Suprapubic skin (tissue), 4 donors: ENCODE data around the gene FITM1. TPM values are rescaled to one million over a fixed set of nuclear protein-coding genes. Genes with fewer than 3 reads are reported as not detected.
A peak's percentile ranks its signal among the peaks of the same experiment; 100 is the strongest.

ENCODE experiments used
- DNase-seq, 2 donors: peaks; one replicate each; pipeline ENCODE4 v3.0.0-alpha.2; 2019; ENCODE audit warnings: low spot score in 2 of 2
- H3K27ac ChIP-seq: fragments of 200-600 bp; sonication (generic); one replicate; pipeline ENCODE4 v1.5.1; 2019
- H3K27me3 ChIP-seq: fragments of 200-600 bp; sonication (generic); one replicate; pipeline ENCODE4 v1.5.1; 2019
- H3K36me3 ChIP-seq: fragments of 200-600 bp; sonication (generic); one replicate; pipeline ENCODE4 v1.5.1; 2019
- H3K4me1 ChIP-seq: fragments of 200-600 bp; sonication (generic); one replicate; pipeline ENCODE4 v1.5.1; 2019
- H3K4me3 ChIP-seq: fragments of 200-600 bp; sonication (generic); one replicate; pipeline ENCODE4 v1.5.1; 2019; ENCODE audit warnings: mild to moderate bottlenecking
- H3K9me3 ChIP-seq: fragments of 200-600 bp; sonication (generic); one replicate; pipeline ENCODE4 v1.5.1; 2019
- EP300 ChIP-seq: sonication (generic); formaldehyde crosslinking; IDR thresholded peaks from one replicate; pipeline ENCODE4 v1.6.1; 2017; ENCODE audit warnings: antibody characterized with exemption
- POLR2A ChIP-seq, 2 donors: fragments of 450-650 bp; IDR thresholded peaks; one replicate each; pipeline ENCODE4 v1.6.1; 2017; ENCODE audit warnings: antibody characterized with exemption in 2 of 2, mild to moderate bottlenecking in 2 of 2, moderate library complexity in 2 of 2
- POLR2AphosphoS5 ChIP-seq, 3 donors: sonication (generic); formaldehyde crosslinking; IDR thresholded peaks; one replicate each; pipeline ENCODE4 v1.6.1; 2017; ENCODE audit warnings: antibody characterized with exemption in 3 of 3
- WGBS: methylation state at CpG from one replicate; pipeline ENCODE4 v1.1.5; 2018; 5-methylcytosine and 5-hydroxymethylcytosine counted together
- total RNA-seq, 4 donors: library from RNA; depleted of rRNA; stranded (reverse); fragments of >200 nt; gene quantifications; one replicate each; pipeline ENCODE4 v1.1.0, GENCODE V29; 2016
- TF ChIP-seq, protein P1 (sequence below), 2 donors: fragments of 200-600 bp in 1 of 2; fragments of 450-650 bp in 1 of 2; sonication (generic) in 1 of 2; IDR thresholded peaks; one replicate each; pipeline ENCODE4 v1.5.1; 2016 to 2019; ENCODE audit warnings: antibody characterized with exemption in 2 of 2, mild to moderate bottlenecking in 1 of 2, moderate library complexity in 1 of 2

The FITM1 gene
- total RNA-seq, 4 donors from 2014 or later: 1.7 to 3.4 (median 2.3) TPM; not detected in 1

- H3K4me3 ChIP-seq: peak overlapping the region; percentile 70
- H3K36me3 ChIP-seq: peaks cover 14% of the 10 kb centered on the region
- H3K27me3 ChIP-seq: no peaks in the 10 kb centered on the region
- peaks cover 35% of the 10 kb centered on the region for H3K4me1 ChIP-seq
- no peaks in the 10 kb centered on the region for H3K9me3 ChIP-seq
- TF ChIP-seq, protein P1, sequence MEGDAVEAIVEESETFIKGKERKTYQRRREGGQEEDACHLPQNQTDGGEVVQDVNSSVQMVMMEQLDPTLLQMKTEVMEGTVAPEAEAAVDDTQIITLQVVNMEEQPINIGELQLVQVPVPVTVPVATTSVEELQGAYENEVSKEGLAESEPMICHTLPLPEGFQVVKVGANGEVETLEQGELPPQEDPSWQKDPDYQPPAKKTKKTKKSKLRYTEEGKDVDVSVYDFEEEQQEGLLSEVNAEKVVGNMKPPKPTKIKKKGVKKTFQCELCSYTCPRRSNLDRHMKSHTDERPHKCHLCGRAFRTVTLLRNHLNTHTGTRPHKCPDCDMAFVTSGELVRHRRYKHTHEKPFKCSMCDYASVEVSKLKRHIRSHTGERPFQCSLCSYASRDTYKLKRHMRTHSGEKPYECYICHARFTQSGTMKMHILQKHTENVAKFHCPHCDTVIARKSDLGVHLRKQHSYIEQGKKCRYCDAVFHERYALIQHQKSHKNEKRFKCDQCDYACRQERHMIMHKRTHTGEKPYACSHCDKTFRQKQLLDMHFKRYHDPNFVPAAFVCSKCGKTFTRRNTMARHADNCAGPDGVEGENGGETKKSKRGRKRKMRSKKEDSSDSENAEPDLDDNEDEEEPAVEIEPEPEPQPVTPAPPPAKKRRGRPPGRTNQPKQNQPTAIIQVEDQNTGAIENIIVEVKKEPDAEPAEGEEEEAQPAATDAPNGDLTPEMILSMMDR (IDR thresholded peaks at IDR 0.05): no peak
- no peak for TF ChIP-seq POLR2AphosphoS5 (IDR thresholded peaks at IDR 0.05)
- no peak for TF ChIP-seq EP300
- no peak for TF ChIP-seq POLR2A (IDR thresholded peaks at IDR 0.05)
- 19% methylated on average over 15 of the region's 15 CpGs for WGBS
- DNase-seq: no peak
- H3K27ac ChIP-seq: peak overlapping the region; percentile 100
Measured at GRCh38 chr14:24113379-24113800, 17.1 kb upstream of the FITM1 start.

DNA sequence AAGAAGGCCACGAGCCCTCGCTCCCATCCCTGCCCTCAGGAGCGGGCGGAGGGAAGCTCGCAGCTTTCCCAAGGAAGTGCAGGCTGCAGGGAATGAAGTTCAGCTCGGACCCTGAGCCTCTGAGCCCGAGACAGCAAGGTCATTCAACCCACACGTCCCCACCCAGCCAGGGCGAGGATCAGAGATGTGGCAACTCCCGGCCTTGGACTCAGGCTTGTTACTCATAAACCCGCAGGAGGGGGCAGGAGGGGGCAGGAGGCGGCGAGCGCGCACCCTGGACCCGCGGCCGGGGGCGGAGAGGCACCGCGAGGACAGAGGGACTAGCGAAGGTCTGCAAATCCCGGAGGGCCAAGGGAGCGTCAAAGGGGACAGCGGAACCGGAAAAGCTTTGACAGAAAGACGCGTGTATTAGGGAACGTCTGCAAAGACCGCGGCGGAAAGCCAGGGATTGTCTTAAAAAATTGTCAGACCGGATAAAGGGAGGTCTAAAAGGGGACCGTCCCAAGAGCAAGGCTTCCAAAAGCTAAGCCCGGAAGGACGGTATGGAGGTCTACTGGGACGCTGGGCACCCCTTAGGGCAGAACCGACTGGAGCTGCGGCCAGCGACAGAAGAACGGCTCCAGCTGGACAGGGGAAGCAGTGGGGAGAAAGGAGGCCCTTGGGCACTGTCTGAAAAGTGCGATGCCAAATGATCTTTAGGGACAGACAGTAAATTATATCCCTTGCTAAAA is 16.5 kb upstream of the FITM1 start:
- WGBS: 0% methylated on average over 23 of the region's 42 CpGs
- Histone ChIP-seq H3K9me3 (no peaks in the 10 kb centered on the region), H3K27ac (peak overlapping the region; percentile 100), H3K4me1 (peaks cover 30% of the 10 kb centered on the region), H3K36me3 (peaks cover 19% of the 10 kb centered on the region), H3K4me3 (peak overlapping the region; percentile 70), H3K27me3 (no peaks in the 10 kb centered on the region)
- peak in 1 of 3 donors; percentile 32 for TF ChIP-seq POLR2AphosphoS5 (IDR thresholded peaks at IDR 0.05)
- TF ChIP-seq, protein P1 (IDR thresholded peaks at IDR 0.05): no peak
- peak; percentile 94 for DNase-seq

- WGBS: under 1% methylated on average over 40 of the region's 65 CpGs
- Histone ChIP-seq H3K4me1 (peaks cover 27% of the 10 kb centered on the region), H3K9me3 (no peaks in the 10 kb centered on the region), H3K27me3 (no peaks in the 10 kb centered on the region), H3K36me3 (peaks cover 27% of the 10 kb centered on the region), H3K27ac (peak within 1 kb of the TSS; percentile 100), H3K4me3 (peak within 1 kb of the TSS; percentile 70)
- TF ChIP-seq, protein P1 (IDR thresholded peaks at IDR 0.05): no peak
- TF ChIP-seq EP300: peak; percentile 81
- peak; percentile 93 to 99 (median 98) for TF ChIP-seq POLR2AphosphoS5 (IDR thresholded peaks at IDR 0.05)
- TF ChIP-seq POLR2A (IDR thresholded peaks at IDR 0.05): peak; percentile 7 to 39
- DNase-seq: peak; percentile 99
Measured at GRCh38 chr14:24114532-24115421, 15.7 kb upstream of the FITM1 start, which contains the start of the genes DCAF11 and NRL. TSS of gene DCAF11 (plus strand) at chr14:24114777. CDS start at chr14:24115595, 818 bp downstream. TSS of gene NRL (minus strand) at chr14:24114949. CDS start at chr14:24082848, 32,101 bp downstream.

- Histone ChIP-seq H3K27ac (peak overlapping the region; percentile 100), H3K4me3 (peak overlapping the region; percentile 70), H3K9me3 (no peaks in the 10 kb centered on the region), H3K36me3 (peaks cover 35% of the 10 kb centered on the region), H3K4me1 (peaks cover 27% of the 10 kb centered on the region), H3K27me3 (no peaks in the 10 kb centered on the region)
- 4% methylated on average over 14 of the region's 14 CpGs for WGBS
- TF ChIP-seq, protein P1 (IDR thresholded peaks at IDR 0.05): no peak
- no peak for TF ChIP-seq EP300
- TF ChIP-seq POLR2AphosphoS5 (IDR thresholded peaks at IDR 0.05): no peak
- TF ChIP-seq POLR2A (IDR thresholded peaks at IDR 0.05): no peak
- DNase-seq: no peak
Measured at GRCh38 chr14:24115422-24116127, 14.9 kb upstream of the FITM1 start.
